Mucosa of descending colon (tissue), 3 donors: Measurements from ENCODE around the gene CSNK1G1. TPM values are rescaled to one million over a fixed set of nuclear protein-coding genes. Genes with fewer than 3 reads are reported as not detected.

Source experiments
- ATAC-seq: fragments of 200-7000 bp; cut with Tn5 transposase; one replicate; pipeline ENCODE4 v1.9.1; 2020; ENCODE audit warnings: mild to moderate bottlenecking, moderate library complexity
- DNase-seq, 3 donors: peaks; one replicate each; pipeline ENCODE4 v3.0.0-alpha.2; 2020
- H3K36me3 ChIP-seq: fragments of 200-600 bp; one replicate; pipeline ENCODE4 v1.8.0; 2021; ENCODE audit warnings: low read depth, mild to moderate bottlenecking
- H3K4me1 ChIP-seq: fragments of 200-600 bp; one replicate; pipeline ENCODE4 v1.8.0; 2021; ENCODE audit warnings: low read depth, mild to moderate bottlenecking
- H3K4me3 ChIP-seq: fragments of 200-600 bp; one replicate; pipeline ENCODE4 v1.8.0; 2021; ENCODE audit warnings: mild to moderate bottlenecking
- H3K9me3 ChIP-seq: fragments of 200-600 bp; one replicate; pipeline ENCODE4 v1.8.0; 2021; ENCODE audit warnings: mild to moderate bottlenecking
- CTCF ChIP-seq: fragments of 200-600 bp; IDR thresholded peaks from one replicate; pipeline ENCODE4 v1.8.0; 2022; ENCODE audit warnings: antibody characterized with exemption, mild to moderate bottlenecking
- intact Hi-C, 2 donors: fragments of 100-400 bp; cut with DNase I in 1 of 2; cut with micrococcal nuclease in 1 of 2; formaldehyde crosslinking; loops; one replicate each; pipeline versions ENCODE4 v1.11.0 to v1.11.1; 2022; cut with DNase I, micrococcal nuclease
- total RNA-seq, 3 donors: library from RNA; stranded (reverse); fragmentation: NEBNext Ultra II Directional in 2 of 3; extraction: Animal tissue kit (Norgen Biotek cat#: 25700) in 2 of 3; gene quantifications; one replicate each; pipeline versions ENCODE4 v1.2.1 to v1.2.4, GENCODE V29; 2021 to 2023
- donor health status: DM: no; HTN: no; CAD: no; lungs with moderate emphysema.
- donor health status: DM: no; HTN: no; CAD: no.
- donor health status: DM: no; HTN: yes; CAD: no.

CSNK1G1 gene
- total RNA-seq, 3 donors from 2014 or later, result 19.1 to 22.3 (median 22.3) TPM

GRCh38 chr15:64153480-64154367 lies 202.2 kb downstream of the CSNK1G1 start:
- DNase-seq (peak; percentile 92 to 94 (median 94)), ATAC-seq (peak; percentile 90)
- Histone ChIP-seq H3K36me3 (peaks cover 7% of the 10 kb centered on the region), H3K4me1 (peaks cover 24% of the 10 kb centered on the region), H3K9me3 (no peaks in the 10 kb centered on the region), H3K4me3 (no peak overlapping the region)
- intact Hi-C loops, result no loop called here
- peak; percentile 98 for TF ChIP-seq CTCF

- H3K36me3 ChIP-seq, result peaks cover 7% of the 10 kb centered on the region
- no peaks in the 10 kb centered on the region for H3K9me3 ChIP-seq
- ATAC-seq, result peak; percentile 3
- H3K4me1 ChIP-seq, result peaks cover 24% of the 10 kb centered on the region
- intact Hi-C loops, result no loop called here
- H3K4me3 ChIP-seq, result no peak overlapping the region
- TF ChIP-seq CTCF, result no peak
- DNase-seq, result peak in 2 of 3 donors; percentile 19 to 44
Measured at GRCh38 chr15:64152507-64153387, 203.2 kb downstream of the CSNK1G1 start.

GRCh38 chr15:64151727-64152506 lies 204.1 kb downstream of the CSNK1G1 start, which contains the start of gene SNX22:
TSS of gene SNX22 (plus strand) at chr15:64151731. CDS start at chr15:64151776, 45 bp downstream.
- peaks cover 24% of the 10 kb centered on the region for H3K4me1 ChIP-seq
- intact Hi-C loops, result no loop called here
- no peaks in the 10 kb centered on the region for H3K9me3 ChIP-seq
- H3K4me3 ChIP-seq, result no peak within 1 kb of the TSS
- no peak for TF ChIP-seq CTCF
- peak in 2 of 3 donors; percentile 32 to 61 for DNase-seq
- H3K36me3 ChIP-seq, result peaks cover 7% of the 10 kb centered on the region
- ATAC-seq, result peak; percentile 23

DNA sequence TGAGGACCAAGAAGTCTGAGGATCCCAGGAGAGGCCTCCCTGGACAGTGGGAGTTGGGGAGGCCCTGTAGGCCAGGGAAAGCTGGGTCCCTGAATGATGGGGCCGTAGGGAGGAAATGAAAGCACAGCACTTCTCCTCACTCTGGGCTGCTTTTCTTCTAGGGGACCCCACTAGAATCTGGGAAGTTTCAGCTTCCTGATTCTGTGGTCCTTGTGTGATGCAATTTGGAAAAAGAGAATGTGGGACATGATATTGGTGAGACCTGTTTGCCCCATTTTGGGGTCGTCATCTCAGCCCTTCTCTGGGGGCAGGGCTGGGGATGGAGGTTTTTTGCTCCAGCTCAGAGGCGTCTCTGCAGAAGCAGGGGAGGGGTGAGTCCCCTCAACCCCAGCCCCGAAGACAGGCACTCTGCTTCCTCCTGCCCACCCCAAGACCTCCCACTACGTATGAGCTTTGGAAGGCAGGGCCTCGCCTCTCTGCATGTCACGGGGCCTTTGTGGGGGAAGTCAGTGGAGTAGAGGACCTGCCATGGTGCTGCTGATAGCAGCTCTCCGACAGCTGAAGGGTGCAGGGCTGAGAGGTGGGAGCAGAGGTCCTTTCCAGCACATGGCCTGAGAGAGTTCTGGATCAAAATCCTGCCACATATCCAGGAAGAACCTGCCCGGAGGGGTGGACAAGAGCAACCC lies 205.9 kb downstream of the CSNK1G1 start:
- Histone ChIP-seq H3K36me3 (no peaks in the 10 kb centered on the region), H3K9me3 (no peaks in the 10 kb centered on the region), H3K4me1 (peaks cover 24% of the 10 kb centered on the region), H3K4me3 (no peak overlapping the region)
- intact Hi-C loops, result no loop called here
- TF ChIP-seq CTCF, result no peak
- no peak for ATAC-seq
- no peak for DNase-seq

GRCh38 chr15:64149424-64149823 lies 206.5 kb downstream of the CSNK1G1 start:
- DNase-seq (no peak), ATAC-seq (no peak)
- Histone ChIP-seq H3K36me3 (no peaks in the 10 kb centered on the region), H3K9me3 (no peaks in the 10 kb centered on the region), H3K4me1 (peaks cover 24% of the 10 kb centered on the region), H3K4me3 (no peak overlapping the region)
- TF ChIP-seq CTCF, result no peak
- intact Hi-C loops, result no loop called here
